Caco-2 (cell line): ENCODE data around the gene ATXN7L1. TPM values are rescaled to one million over a fixed set of nuclear protein-coding genes. Genes with fewer than 3 reads are reported as not detected.

Experiments
- BruUV-seq: library from RNA; stranded (reverse); fragments of 400-500 nt; replicated peaks from 2 replicates; lab custom pipeline; 2021; lab: Mats Ljungman, UMichigan
- CTCF ChIA-PET: fragments of 300-600 bp; sonication (Branson Sonifier 250); formaldehyde crosslinking; loops from one replicate; lab custom pipeline; 2022; ENCODE audit warnings: antibody characterized with exemption; lab: Charles Lee
- POLR2A ChIA-PET: fragments of 300-600 bp; sonication (Branson Sonifier 250); formaldehyde crosslinking; loops from one replicate; lab custom pipeline; 2022; ENCODE audit warnings: antibody characterized with exemption; lab: Charles Lee
- DNase-seq, 2 experiments: peaks; one replicate each; pipeline versions ENCODE4 v3.0.0 to v3.0.0-alpha.2; 2020 to 2022
- H3K27me3 ChIP-seq: replicated peaks from 2 replicates; pipeline ENCODE4 v1.6.0; 2011; ENCODE audit warnings: low read length; ENCODE audit not compliant: control insufficient read depth, insufficient read depth
- H3K36me3 ChIP-seq: 2 replicates; pipeline ENCODE4 v1.5.1; 2011; ENCODE audit warnings: low read length; ENCODE audit not compliant: control insufficient read depth, insufficient read depth
- H3K4me1 ChIP-seq: fragments of 250-450 bp; sonication (Bioruptor Pico); 2 replicates; pipeline ENCODE4 v1.5.1; 2020; ENCODE audit warnings: mild to moderate bottlenecking
- H3K4me3 ChIP-seq: 2 replicates; pipeline ENCODE4 v1.5.1; 2011; ENCODE audit warnings: low read depth, mild to moderate bottlenecking, control low read depth, low read length
- H3K9me3 ChIP-seq: fragments of 250-450 bp; sonication (Bioruptor Pico); 2 replicates; pipeline ENCODE4 v1.5.1; 2020; ENCODE audit warnings: mild to moderate bottlenecking, moderate library complexity
- H3K27ac Mint-ChIP-seq: one replicate; pipeline ENCODE4 v1.8.0; 2022; ENCODE audit warnings: mixed read lengths; ENCODE audit not compliant: unreplicated experiment
- H3K27me3 Mint-ChIP-seq: one replicate; pipeline ENCODE4 v1.8.0; 2022; ENCODE audit warnings: mixed read lengths; ENCODE audit not compliant: insufficient read depth, unreplicated experiment
- H3K36me3 Mint-ChIP-seq: one replicate; pipeline ENCODE4 v1.8.0; 2022; ENCODE audit warnings: mild to moderate bottlenecking, mixed read lengths; ENCODE audit not compliant: insufficient read depth, unreplicated experiment
- H3K4me1 Mint-ChIP-seq: one replicate; pipeline ENCODE4 v1.8.0; 2022; ENCODE audit warnings: low read depth, mixed read lengths; ENCODE audit not compliant: unreplicated experiment
- H3K4me3 Mint-ChIP-seq: one replicate; pipeline ENCODE4 v1.8.0; 2022; ENCODE audit warnings: mild to moderate bottlenecking, moderate library complexity, mixed read lengths; ENCODE audit not compliant: unreplicated experiment
- H3K9me3 Mint-ChIP-seq: one replicate; pipeline ENCODE4 v1.8.0; 2022; ENCODE audit warnings: mixed read lengths; ENCODE audit not compliant: unreplicated experiment
- intact Hi-C: fragments of 100-400 bp; cut with micrococcal nuclease; formaldehyde crosslinking; loops from one replicate; pipeline ENCODE4 v1.10.0; 2022; ENCODE audit not compliant: unreplicated experiment
- total RNA-seq: library from RNA; stranded (reverse); gene quantifications from 2 replicates; pipeline ENCODE4 v1.2.3, GENCODE V29; 2022
- TF ChIP-seq, protein P1 (sequence below), 2 experiments: fragments of 200-600 bp in 1 of 2; IDR thresholded peaks; 1 replicate in 1 of 2; 2 replicates in 1 of 2; pipeline versions ENCODE4 v1.5.1 to v1.8.0; 2011 to 2022; ENCODE audit warnings: antibody characterized with exemption in 1 of 2, control low read depth in 1 of 2, inconsistent platforms in 1 of 2, low read depth in 1 of 2, low read length in 1 of 2, mild to moderate bottlenecking in 1 of 2, moderate library complexity in 1 of 2; ENCODE audit not compliant: insufficient read depth in 1 of 2, severe bottlenecking in 1 of 2, unreplicated experiment in 1 of 2

Gene ATXN7L1
- total RNA-seq, 1 experiment from 2014 or later, result 14.1 TPM

DNA sequence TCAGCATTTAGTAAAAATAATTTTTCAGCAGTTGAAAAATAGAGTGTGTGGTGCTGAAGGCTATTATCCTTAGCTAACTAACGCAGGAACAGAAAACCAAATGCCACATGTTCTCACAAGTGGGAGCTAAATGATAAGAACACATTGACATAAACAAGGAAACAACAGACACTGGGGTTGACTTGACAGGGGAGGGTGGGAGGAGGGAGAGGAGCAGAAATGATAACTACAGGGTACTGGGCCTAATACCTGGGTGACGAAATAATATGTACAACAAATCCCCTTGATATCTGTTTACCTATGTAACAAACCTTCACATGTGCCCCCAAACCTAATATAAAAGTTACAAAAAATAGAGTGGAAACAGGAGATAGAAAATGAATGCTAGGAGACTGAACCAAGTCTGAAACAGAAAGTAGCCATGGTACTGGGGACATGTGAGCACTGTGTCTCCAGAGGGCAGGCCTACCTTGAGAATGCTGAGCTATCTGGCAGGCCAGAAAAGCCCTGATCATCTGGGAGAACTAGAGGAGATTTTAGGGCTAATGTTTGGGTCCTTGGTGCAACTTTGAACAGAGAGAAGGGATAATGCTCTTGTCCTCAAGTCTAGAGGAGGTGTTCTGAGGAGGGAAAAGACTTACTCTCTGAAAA is 290.4 kb downstream of the ATXN7L1 start:
- no peaks in the 10 kb centered on the region for H3K36me3 ChIP-seq
- no peaks in the 10 kb centered on the region for H3K27me3 ChIP-seq
- H3K36me3 Mint-ChIP-seq, result peaks cover 5% of the 10 kb centered on the region
- no peak overlapping the region for H3K4me3 Mint-ChIP-seq
- no peaks in the 10 kb centered on the region for H3K4me1 Mint-ChIP-seq
- BruUV-seq, result no TSS peak
- CTCF ChIA-PET, result no interaction called here
- H3K4me1 ChIP-seq, result no peaks in the 10 kb centered on the region
- H3K9me3 ChIP-seq, result peaks cover 7% of the 10 kb centered on the region; the same call in 1 of the 2 replicates
- intact Hi-C loops, result no loop called here
- no peak for DNase-seq
- H3K9me3 Mint-ChIP-seq, result peaks cover 20% of the 10 kb centered on the region
- no peak overlapping the region for H3K27ac Mint-ChIP-seq
- TF ChIP-seq, protein P1, sequence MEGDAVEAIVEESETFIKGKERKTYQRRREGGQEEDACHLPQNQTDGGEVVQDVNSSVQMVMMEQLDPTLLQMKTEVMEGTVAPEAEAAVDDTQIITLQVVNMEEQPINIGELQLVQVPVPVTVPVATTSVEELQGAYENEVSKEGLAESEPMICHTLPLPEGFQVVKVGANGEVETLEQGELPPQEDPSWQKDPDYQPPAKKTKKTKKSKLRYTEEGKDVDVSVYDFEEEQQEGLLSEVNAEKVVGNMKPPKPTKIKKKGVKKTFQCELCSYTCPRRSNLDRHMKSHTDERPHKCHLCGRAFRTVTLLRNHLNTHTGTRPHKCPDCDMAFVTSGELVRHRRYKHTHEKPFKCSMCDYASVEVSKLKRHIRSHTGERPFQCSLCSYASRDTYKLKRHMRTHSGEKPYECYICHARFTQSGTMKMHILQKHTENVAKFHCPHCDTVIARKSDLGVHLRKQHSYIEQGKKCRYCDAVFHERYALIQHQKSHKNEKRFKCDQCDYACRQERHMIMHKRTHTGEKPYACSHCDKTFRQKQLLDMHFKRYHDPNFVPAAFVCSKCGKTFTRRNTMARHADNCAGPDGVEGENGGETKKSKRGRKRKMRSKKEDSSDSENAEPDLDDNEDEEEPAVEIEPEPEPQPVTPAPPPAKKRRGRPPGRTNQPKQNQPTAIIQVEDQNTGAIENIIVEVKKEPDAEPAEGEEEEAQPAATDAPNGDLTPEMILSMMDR (IDR thresholded peaks at IDR 0.05; ENCODE audit: insufficient read depth in 1 of 2, low read depth in 1 of 2, low read length in 1 of 2, severe bottlenecking in 1 of 2, unreplicated experiment in 1 of 2), result no peak
- no peak overlapping the region for H3K4me3 ChIP-seq
- no peaks in the 10 kb centered on the region for H3K27me3 Mint-ChIP-seq
- POLR2A ChIA-PET, result no interaction called here

DNA sequence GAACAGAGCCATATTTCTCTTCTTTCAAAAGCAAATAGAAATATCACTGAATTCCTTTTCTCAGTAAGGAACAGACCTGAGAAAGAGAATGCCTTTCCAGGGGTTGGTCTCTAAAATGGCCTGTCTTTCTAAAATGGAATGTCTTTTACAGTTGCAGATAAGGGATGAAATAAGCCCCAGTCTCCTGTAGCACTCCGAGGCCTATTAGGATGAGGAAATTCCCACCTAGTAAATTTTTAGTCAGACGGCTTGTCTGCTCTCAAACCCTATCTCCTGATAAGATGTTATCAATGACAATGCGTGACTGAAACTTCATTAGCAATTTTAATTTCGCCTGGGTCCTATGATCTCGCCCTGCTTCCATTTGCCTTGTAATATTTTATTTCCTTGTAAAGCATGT is 292.2 kb downstream of the ATXN7L1 start:
- Mint-ChIP-seq H3K4me1 (no peaks in the 10 kb centered on the region), H3K27ac (no peak overlapping the region), H3K9me3 (peaks cover 20% of the 10 kb centered on the region), H3K4me3 (no peak overlapping the region), H3K27me3 (no peaks in the 10 kb centered on the region), H3K36me3 (peaks cover 5% of the 10 kb centered on the region)
- no peaks in the 10 kb centered on the region for H3K27me3 ChIP-seq
- TF ChIP-seq, protein P1 (IDR thresholded peaks at IDR 0.05; ENCODE audit: insufficient read depth in 1 of 2, low read depth in 1 of 2, low read length in 1 of 2, severe bottlenecking in 1 of 2, unreplicated experiment in 1 of 2), result no peak
- DNase-seq, result no peak
- no peak overlapping the region for H3K4me3 ChIP-seq
- H3K4me1 ChIP-seq, result no peaks in the 10 kb centered on the region
- intact Hi-C loops, result no loop called here
- CTCF ChIA-PET, result no interaction called here
- no TSS peak for BruUV-seq
- no peaks in the 10 kb centered on the region for H3K36me3 ChIP-seq
- peaks cover 7% of the 10 kb centered on the region; the same call in 1 of the 2 replicates for H3K9me3 ChIP-seq
- POLR2A ChIA-PET, result no interaction called here

- DNase-seq, result no peak
- no peaks in the 10 kb centered on the region for H3K4me1 ChIP-seq
- H3K4me1 Mint-ChIP-seq, result no peaks in the 10 kb centered on the region
- H3K36me3 Mint-ChIP-seq, result peaks cover 5% of the 10 kb centered on the region
- peaks cover 20% of the 10 kb centered on the region for H3K9me3 Mint-ChIP-seq
- H3K27me3 ChIP-seq, result no peaks in the 10 kb centered on the region
- no TSS peak for BruUV-seq
- peaks cover 7% of the 10 kb centered on the region; the same call in 1 of the 2 replicates for H3K9me3 ChIP-seq
- intact Hi-C loops, result no loop called here
- no peak overlapping the region for H3K4me3 ChIP-seq
- no peaks in the 10 kb centered on the region for H3K36me3 ChIP-seq
- H3K4me3 Mint-ChIP-seq, result peak overlapping the region; percentile 79
- no peaks in the 10 kb centered on the region for H3K27me3 Mint-ChIP-seq
- POLR2A ChIA-PET, result no interaction called here
- H3K27ac Mint-ChIP-seq, result no peak overlapping the region
- TF ChIP-seq, protein P1 (IDR thresholded peaks at IDR 0.05; ENCODE audit: insufficient read depth in 1 of 2, low read depth in 1 of 2, low read length in 1 of 2, severe bottlenecking in 1 of 2, unreplicated experiment in 1 of 2), result no peak
- CTCF ChIA-PET, result no interaction called here
Observed at GRCh38 chr7:105583061-105583460, 293.3 kb downstream of the ATXN7L1 start.
